Spleen (tissue), 7 donors: ENCODE measurements around the gene LDLRAD4.

ENCODE experiments used
- CTCF ChIP-seq, 11 experiments: fragments of 200-600 bp in 7 of 11; fragments of 450-650 bp in 4 of 11; sonication (generic) in 4 of 11; IDR thresholded peaks in 8 of 11; conservative IDR thresholded peaks in 3 of 11; 1 replicate in 7 of 11; 2 replicates in 4 of 11; pipeline versions ENCODE4 v1.4.0 to v1.8.0; 2016 to 2021; ENCODE audit warnings: antibody characterized with exemption in 11 of 11, inconsistent platforms in 4 of 11, mild to moderate bottlenecking in 1 of 11
- POLR2A ChIP-seq, 3 donors: fragments of 450-650 bp; IDR thresholded peaks; one replicate each; pipeline ENCODE4 v1.5.1; 2017; ENCODE audit warnings: antibody characterized with exemption in 3 of 3, mild to moderate bottlenecking in 1 of 3
- POLR2AphosphoS5 ChIP-seq, 3 donors: sonication (generic); formaldehyde crosslinking; IDR thresholded peaks; one replicate each; pipeline ENCODE4 v1.5.1; 2017; ENCODE audit warnings: antibody characterized with exemption in 3 of 3
- donor health status: DM: no; HTN: no; CAD: no; lungs with moderate emphysema.
- donor health status: DM: no; HTN: no; CAD: no.
- donor health status: DM: no; HTN: no; CAD: no.

- TF ChIP-seq CTCF (IDR thresholded peaks at IDR 0.05 in 8 of 11, conservative IDR thresholded peaks at IDR 0.05 in 3 of 11) (no peak), POLR2A (IDR thresholded peaks at IDR 0.05) (no peak), POLR2AphosphoS5 (IDR thresholded peaks at IDR 0.05) (no peak)
These were observed 371.4 kb downstream of the LDLRAD4 start for GRCh38 chr18:13589943-13590342.
